ENCODE results near the gene ATP1A2.

ATP1A2 gene

DNA sequence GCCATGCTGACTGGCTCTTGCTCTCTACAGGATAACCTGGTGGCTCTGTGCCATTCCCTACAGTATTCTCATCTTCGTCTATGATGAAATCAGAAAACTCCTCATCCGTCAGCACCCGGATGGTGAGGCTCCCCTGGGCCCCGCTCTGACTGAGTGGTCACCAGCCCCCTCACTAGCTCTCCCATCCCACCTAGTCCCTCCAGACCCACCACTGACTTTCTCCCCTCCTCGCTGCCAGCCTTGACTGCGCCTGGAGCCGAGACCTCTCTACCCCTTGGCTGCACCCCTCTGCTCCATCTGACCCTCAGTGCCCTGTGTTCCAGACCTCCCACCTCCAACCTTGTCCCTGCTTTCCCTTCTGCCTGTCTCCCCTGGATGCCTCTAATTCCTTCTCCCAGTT, 70.7 kb downstream of the ATP1A2 start:
- no peak for DNase-seq

DNA sequence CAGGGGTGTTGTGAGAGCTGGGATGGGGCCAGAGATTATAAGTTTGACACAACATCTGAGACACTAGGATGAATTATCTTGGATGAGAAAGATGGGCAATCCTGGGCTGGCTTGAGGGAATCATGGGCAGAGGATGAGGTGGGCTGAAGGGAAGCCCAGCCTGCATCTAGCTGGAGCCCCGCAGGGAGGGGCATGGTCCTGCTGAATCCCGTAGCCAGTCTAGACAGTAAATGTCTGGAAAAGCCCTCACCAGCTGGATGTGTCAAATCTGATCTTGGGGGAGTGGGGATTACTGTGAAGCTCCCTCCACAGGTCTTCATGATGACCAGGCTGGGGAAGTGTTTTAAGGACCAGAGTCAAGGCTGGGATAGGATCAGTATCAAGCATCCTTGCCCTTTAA, 71.2 kb downstream of the ATP1A2 start:
- no peak for DNase-seq

DNA sequence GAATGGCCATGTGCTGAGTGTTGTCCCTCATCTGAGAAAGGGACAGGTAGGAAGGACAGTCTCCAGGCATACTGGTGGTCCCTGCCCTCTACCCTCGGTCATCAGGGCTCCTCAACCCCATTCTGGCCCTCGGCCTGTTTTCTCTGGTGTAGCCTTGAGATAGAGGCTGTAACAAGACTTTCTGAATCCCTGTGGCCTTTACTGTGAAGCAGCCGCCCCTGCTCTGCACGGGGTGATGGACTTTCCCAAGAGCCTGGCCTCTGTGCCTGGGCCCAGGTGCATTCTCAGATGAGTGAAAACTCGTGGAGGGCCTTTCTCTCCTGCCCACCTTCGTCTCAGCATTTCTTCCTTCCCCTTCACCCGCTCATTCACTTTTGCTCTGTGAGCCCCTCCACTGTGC, 71.8 kb downstream of the ATP1A2 start:
- no peak for DNase-seq

DNA sequence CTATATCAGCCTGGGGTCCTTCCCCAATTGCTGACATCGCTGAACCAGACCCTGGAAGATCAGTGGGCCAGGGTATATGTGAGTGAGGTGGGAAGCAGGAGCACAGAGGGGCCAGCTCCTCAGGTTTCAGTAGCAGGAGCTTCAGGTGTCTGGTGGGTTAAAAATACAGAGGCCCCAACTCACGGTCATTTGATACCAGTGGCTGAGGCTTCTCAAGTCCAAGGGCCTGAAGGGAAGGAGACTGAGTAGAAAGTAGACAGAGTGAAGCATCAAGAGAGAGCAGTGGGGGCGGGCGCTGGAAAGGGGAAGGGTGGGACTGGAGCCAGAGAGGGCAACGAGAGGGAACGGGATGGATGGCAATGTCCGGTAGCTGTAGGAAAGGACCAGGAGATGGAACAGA, 72.8 kb downstream of the ATP1A2 start:
- no peak for DNase-seq

DNA sequence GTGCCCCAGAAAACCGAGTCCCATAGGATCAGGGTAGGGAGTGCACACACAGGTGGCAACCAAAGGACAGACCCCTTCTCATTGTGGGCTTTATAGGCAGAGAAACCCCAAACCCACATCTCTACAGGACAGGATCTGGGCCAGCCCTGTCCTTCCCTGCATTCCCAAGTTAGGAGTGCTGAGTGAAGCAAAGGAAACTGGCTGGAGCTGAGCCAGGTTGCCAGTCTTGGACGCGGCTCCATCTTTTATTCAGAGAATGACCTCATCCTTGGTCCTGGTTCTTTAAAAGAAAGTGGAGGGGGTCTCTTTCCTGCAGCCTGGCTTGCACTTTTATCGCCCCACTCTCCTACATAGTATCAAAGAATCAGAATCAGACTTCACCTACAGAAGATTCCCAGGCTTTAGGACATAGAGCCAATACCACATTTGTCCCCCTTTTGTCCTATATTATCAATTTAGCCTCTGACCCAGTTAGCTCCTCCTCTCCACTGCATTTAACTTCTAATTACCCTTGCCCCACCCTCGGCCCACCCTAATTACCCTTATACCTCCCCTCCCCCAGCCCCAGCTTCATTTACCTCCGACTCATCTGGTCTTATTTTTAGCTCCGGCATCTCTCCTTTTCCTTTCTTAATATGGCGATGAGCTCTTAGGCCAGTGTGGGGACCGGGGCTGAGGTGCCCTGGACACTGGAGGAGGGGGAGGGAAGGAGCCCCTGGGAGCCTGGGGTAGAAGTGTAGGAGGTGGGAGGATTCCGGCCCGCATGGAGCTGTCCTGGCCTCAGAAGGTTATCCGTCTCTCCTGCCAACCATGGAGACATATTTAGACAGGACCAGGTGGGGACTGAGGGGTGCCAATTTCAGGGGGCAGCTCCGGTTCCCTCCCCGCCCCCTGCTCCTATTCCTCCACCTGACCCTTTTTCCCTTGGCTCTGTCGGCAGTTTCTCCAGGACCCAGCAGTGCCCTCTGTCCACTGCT, 74.4 kb downstream of the ATP1A2 start, which contains the start of gene CASQ1:
TSS of gene CASQ1 (plus strand) at position 927 of the 977 bp plus-strand sequence. CDS start 177 bp downstream, outside the sequence.
- DNase-seq = peak in 1 of 2 experiments; percentile 9

DNA sequence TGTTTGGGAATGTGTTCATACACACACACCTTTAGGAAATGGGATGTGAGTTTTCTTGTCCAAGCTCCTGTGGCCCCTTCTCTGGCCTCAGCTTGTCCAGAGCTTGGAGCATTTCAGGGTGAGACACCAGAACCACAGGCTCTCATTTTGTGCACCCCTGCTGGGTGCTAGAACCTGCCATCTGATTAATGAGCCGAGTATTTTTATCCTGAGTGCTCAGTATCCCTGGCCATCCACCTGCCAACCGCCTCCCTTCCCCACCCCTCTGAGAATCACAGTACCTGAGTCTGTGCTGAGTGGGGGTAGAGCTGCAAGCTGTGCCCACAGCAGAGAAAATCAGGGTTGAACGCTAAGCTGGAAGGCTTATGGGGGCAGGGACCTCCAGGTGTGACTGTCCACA, 76.2 kb downstream of the ATP1A2 start:
- DNase-seq = peak in 1 of 2 experiments; percentile 64

DNA sequence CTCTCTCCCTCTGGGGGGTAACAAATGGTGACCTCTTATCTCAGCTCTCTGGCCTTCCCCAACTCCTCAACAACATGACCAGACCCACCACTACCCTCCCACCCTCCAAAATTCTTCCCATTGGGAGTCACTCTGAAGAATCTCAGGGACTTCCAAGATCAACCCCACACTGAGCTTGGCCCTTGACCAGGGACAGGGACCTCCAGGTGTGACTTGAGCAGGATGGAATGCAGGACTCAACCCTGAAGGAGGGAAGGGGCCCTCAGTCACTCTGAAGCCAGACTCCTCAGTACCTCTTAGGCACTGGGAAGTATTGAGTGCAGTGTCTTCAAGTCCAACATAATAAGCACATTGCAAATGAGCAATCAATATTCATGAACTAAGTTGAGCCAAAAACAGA, 76.7 kb downstream of the ATP1A2 start:
- DNase-seq = no peak

Measured in cerebellar nuclear complex (tissue), 1 donor.